GM23248 (cell line): ENCODE results near the gene CNKSR1.

Experiments
- EZH2 ChIP-seq: fragments of 200-600 bp; sonication (generic); IDR thresholded peaks from 2 replicates; pipeline ENCODE4 v1.6.1; 2018; ENCODE audit warnings: antibody characterized with exemption, mild to moderate bottlenecking; ENCODE audit not compliant: insufficient read depth, poor library complexity, severe bottlenecking
- EZH2phosphoT487 ChIP-seq: fragments of 200-600 bp; sonication (generic); IDR thresholded peaks from 2 replicates; pipeline ENCODE4 v1.6.1; 2018; ENCODE audit warnings: antibody characterized with exemption, moderate library complexity, mild to moderate bottlenecking, low read depth; ENCODE audit not compliant: insufficient read depth

DNA sequence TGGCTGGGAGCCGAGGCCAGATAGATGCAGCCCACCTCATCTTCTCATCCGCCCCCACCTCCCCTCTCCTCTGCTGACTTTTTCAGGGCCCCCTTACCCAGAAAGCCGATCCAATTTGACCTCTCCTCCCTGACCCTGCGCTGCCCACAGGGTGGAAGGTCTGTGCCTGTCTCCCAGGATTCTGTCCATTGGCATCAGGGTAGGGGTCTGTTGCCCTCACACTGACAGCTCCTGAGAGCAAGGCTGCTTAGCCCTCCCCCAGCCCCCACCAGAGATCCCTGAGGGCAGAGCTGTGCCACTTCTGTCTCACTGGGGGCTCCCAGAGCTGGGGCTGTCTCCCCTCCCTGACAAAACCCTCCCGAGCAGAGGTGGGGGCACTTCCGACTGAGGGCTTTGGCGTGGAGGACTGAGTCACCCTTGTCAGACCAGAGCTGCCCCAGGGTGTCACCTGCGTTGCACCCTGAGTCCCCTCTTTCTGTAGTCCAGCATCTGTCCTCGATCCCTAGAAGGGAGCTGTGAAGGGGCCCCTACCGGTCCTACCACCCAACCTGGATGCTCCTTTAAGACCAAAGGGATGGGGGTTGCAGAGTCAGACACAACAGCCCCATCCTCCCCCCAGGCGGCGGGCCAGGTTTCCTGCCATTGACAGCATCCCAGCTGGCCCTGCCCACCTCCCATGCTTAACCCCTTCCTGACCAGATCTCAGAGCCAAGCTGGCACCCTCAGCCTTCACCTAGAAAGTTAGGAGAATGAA lies 20.8 kb upstream of the CNKSR1 start:
- TF ChIP-seq EZH2, result no peak
- TF ChIP-seq EZH2phosphoT487, result no peak
